Mesothelial cell of epicardium (in vitro differentiated cells): ENCODE results near the gene USP40. TPM values are rescaled to one million over a fixed set of nuclear protein-coding genes. Genes with fewer than 3 reads are reported as not detected.

Experiments
- DNase-seq, 2 experiments: peaks; one replicate each; pipeline ENCODE4 v3.0.0; 2021; ENCODE audit warnings: low spot score in 2 of 2; ENCODE audit not compliant: unreplicated experiment in 2 of 2
- H3K27ac Mint-ChIP-seq: 2 replicates; pipeline ENCODE4 v1.8.0; 2021; ENCODE audit warnings: mixed read lengths
- H3K27me3 Mint-ChIP-seq: 2 replicates; pipeline ENCODE4 v1.8.0; 2021; ENCODE audit warnings: low read depth, mixed read lengths
- H3K36me3 Mint-ChIP-seq: 2 replicates; pipeline ENCODE4 v1.8.0; 2021; ENCODE audit warnings: mixed read lengths
- H3K4me1 Mint-ChIP-seq: 2 replicates; pipeline ENCODE4 v1.8.0; 2021; ENCODE audit warnings: mixed read lengths
- H3K4me3 Mint-ChIP-seq: 2 replicates; pipeline ENCODE4 v1.8.0; 2021; ENCODE audit warnings: mild to moderate bottlenecking, moderate library complexity, mixed read lengths
- H3K9me3 Mint-ChIP-seq: 2 replicates; pipeline ENCODE4 v1.8.0; 2021; ENCODE audit warnings: mixed read lengths
- total RNA-seq: library from RNA; stranded (reverse); gene quantifications from 3 replicates; pipeline ENCODE4 v1.2.1, GENCODE V29; 2021
- TF ChIP-seq, protein P1 (sequence below): fragments of 200-600 bp; sonication (generic); IDR thresholded peaks from one replicate; pipeline ENCODE4 v1.5.0; 2021; ENCODE audit warnings: antibody characterized with exemption; ENCODE audit not compliant: unreplicated experiment

USP40 gene
- total RNA-seq, 1 donor from 2014 or later: 51.0 TPM

GRCh38 chr2:233476063-233476410 is 90.5 kb downstream of the USP40 start:
- H3K4me1 Mint-ChIP-seq: no peaks in the 10 kb centered on the region
- H3K27ac Mint-ChIP-seq: no peak overlapping the region
- no peaks in the 10 kb centered on the region for H3K27me3 Mint-ChIP-seq

DNA sequence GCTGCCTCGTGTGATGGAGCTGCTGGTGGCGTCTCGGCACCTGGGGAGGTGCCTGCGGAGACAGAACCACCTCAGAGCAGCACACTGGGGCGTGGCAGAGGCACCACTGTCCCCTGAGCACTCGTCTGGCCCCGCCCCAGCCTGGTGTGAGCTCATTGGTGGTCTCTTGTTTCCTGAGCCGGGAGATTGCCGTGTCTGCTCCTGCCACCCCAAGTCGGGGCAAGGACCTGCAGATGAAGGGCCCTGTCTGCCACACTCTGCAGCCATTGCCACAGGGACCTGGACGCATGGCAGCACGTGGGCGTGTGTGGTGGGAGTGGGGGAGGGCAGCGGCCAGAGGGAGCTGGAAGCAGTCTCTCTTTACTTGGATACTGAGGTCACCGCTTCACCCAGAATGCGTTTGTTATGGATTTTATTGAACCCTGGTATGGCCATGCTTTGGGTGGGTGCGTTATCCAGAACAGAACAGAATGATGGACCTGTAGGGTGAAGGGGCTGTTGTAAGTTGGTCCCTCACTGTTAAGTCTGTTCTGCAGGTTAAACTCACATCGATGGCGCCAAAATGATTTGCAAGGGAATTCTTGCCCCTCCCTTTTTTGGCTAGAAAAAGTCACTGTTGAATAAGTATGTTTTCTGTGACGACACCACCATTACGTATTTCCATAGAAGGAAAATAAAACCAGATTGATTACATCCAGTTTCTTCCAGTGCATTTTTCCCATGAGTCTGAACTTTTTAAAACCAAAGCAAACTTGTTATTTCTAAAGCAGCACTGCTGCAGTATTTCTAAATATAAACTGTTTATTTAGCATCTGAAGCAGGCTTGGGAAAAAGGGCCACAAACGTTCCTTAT is 92.0 kb downstream of the USP40 start:
- peaks cover 2% of the 10 kb centered on the region for H3K4me1 Mint-ChIP-seq
- DNase-seq: peak in 1 of 2 experiments; percentile 27
- H3K27me3 Mint-ChIP-seq: no peaks in the 10 kb centered on the region
- H3K36me3 Mint-ChIP-seq: peaks cover 23% of the 10 kb centered on the region
- H3K4me3 Mint-ChIP-seq: no peak overlapping the region
- peaks cover 6% of the 10 kb centered on the region for H3K9me3 Mint-ChIP-seq
- no peak overlapping the region for H3K27ac Mint-ChIP-seq
- TF ChIP-seq, protein P1, sequence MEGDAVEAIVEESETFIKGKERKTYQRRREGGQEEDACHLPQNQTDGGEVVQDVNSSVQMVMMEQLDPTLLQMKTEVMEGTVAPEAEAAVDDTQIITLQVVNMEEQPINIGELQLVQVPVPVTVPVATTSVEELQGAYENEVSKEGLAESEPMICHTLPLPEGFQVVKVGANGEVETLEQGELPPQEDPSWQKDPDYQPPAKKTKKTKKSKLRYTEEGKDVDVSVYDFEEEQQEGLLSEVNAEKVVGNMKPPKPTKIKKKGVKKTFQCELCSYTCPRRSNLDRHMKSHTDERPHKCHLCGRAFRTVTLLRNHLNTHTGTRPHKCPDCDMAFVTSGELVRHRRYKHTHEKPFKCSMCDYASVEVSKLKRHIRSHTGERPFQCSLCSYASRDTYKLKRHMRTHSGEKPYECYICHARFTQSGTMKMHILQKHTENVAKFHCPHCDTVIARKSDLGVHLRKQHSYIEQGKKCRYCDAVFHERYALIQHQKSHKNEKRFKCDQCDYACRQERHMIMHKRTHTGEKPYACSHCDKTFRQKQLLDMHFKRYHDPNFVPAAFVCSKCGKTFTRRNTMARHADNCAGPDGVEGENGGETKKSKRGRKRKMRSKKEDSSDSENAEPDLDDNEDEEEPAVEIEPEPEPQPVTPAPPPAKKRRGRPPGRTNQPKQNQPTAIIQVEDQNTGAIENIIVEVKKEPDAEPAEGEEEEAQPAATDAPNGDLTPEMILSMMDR: no peak

More at GRCh38 chr2:233476063-233476410, 90.5 kb downstream of the USP40 start:
- H3K9me3 Mint-ChIP-seq: peaks cover 6% of the 10 kb centered on the region
- TF ChIP-seq, protein P1: no peak
- no peak for DNase-seq
- peaks cover 20% of the 10 kb centered on the region for H3K36me3 Mint-ChIP-seq
- no peak overlapping the region for H3K4me3 Mint-ChIP-seq

GRCh38 chr2:233473878-233474277 is 92.7 kb downstream of the USP40 start:
- Mint-ChIP-seq H3K36me3 (peaks cover 28% of the 10 kb centered on the region), H3K4me3 (no peak overlapping the region), H3K4me1 (peaks cover 2% of the 10 kb centered on the region), H3K27ac (no peak overlapping the region), H3K9me3 (peaks cover 6% of the 10 kb centered on the region), H3K27me3 (no peaks in the 10 kb centered on the region)
- TF ChIP-seq, protein P1: no peak
- peak in 1 of 2 experiments; percentile 34 for DNase-seq

GRCh38 chr2:233473386-233473791 is 93.2 kb downstream of the USP40 start:
- Mint-ChIP-seq H3K27me3 (no peaks in the 10 kb centered on the region), H3K36me3 (peaks cover 31% of the 10 kb centered on the region), H3K4me3 (no peak overlapping the region), H3K9me3 (peaks cover 6% of the 10 kb centered on the region), H3K27ac (no peak overlapping the region), H3K4me1 (peaks cover 2% of the 10 kb centered on the region)
- peak in 1 of 2 experiments; percentile 29 for DNase-seq
- TF ChIP-seq, protein P1: no peak

DNA sequence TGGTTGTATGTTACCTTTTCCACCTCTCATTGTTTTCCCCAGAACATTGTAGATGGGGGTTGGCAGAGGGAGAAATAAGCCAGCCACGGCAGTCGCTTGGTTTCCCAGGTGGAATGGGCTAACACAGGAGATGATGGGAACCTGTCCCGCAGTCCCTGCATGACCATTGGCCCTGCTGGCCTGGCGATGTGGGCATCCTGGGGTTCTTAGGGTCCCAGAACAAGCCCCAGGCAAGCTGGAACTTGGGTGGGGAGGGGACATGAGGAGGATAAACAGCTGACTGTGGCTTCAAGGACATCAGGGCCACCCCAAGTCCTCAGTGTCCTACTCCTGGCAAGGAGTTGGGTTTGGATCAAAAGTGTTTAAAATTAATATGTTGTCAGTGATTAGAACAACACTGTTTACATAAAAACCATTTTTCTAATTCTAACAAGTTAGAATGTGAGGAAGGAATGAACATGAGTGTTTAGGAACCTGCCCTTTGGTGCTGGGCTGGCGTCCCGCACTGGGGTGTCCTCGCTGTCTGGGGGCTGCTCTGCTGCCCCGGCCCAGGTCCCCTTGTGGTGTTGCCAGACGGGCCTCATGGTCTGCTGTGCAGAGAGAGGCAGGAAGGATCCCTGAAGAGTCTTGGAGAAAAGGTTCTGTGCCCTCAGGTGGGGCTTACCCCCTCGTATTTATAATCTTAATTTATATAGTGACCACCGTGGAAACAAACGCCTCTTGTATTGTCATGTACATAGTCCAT is 95.1 kb downstream of the USP40 start:
- TF ChIP-seq, protein P1: no peak
- Mint-ChIP-seq H3K9me3 (peaks cover 6% of the 10 kb centered on the region), H3K27me3 (no peaks in the 10 kb centered on the region), H3K4me3 (no peak overlapping the region), H3K27ac (no peak overlapping the region), H3K4me1 (peaks cover 2% of the 10 kb centered on the region), H3K36me3 (peaks cover 43% of the 10 kb centered on the region)
- DNase-seq: peak in 1 of 2 experiments; percentile 29
